Pancreas (tissue), 10 donors: ENCODE measurements around the gene PCDHGB7. TPM values are rescaled to one million over a fixed set of nuclear protein-coding genes. Genes with fewer than 3 reads are reported as not detected.
A peak's percentile ranks its signal among the peaks of the same experiment; 100 is the strongest.
"Not testable (repeated sequence)": the region's sequence is repeated elsewhere in the genome, so short reads cannot be mapped to it uniquely, and the experiment has no call there.

ENCODE experiments used
- ATAC-seq, 4 donors: fragments of 200-7000 bp; cut with Tn5 transposase; one replicate each; pipeline versions ENCODE4 v1.8.0 to v1.9.1; 2020; ENCODE audit warnings: mild to moderate bottlenecking in 4 of 4, moderate library complexity in 4 of 4
- DNase-seq, 6 donors: peaks; one replicate each; pipeline ENCODE4 v3.0.0-alpha.2; 2020
- FAIRE-seq: peaks from 2 replicates; lab custom pipeline; 2012; peaks lifted over from hg19 to GRCh38; lab: Jason Lieb, UNC
- H3K27ac ChIP-seq, 4 donors: fragments of 200-600 bp; sonication (generic); 1 replicate in 3 of 4; 2 replicates in 1 of 4; pipeline versions ENCODE4 v1.5.0 to v1.8.0; 2020
- H3K27me3 ChIP-seq, 4 donors: fragments of 200-600 bp; one replicate each; pipeline ENCODE4 v1.8.0; 2021
- H3K36me3 ChIP-seq, 3 donors: fragments of 200-600 bp; sonication (generic) in 1 of 3; one replicate each; pipeline versions ENCODE4 v1.5.0 to v1.8.0; 2020 to 2021
- H3K4me1 ChIP-seq, 3 donors: fragments of 200-600 bp; one replicate each; pipeline ENCODE4 v1.8.0; 2021
- H3K4me3 ChIP-seq, 4 donors: fragments of 200-600 bp; sonication (generic) in 2 of 4; one replicate each; pipeline versions ENCODE4 v1.5.0 to v1.8.0; 2020 to 2021
- H3K9me3 ChIP-seq, 4 donors: fragments of 200-600 bp; one replicate each; pipeline ENCODE4 v1.8.0; 2021
- CTCF ChIP-seq, 4 donors: fragments of 200-600 bp; sonication (generic) in 3 of 4; IDR thresholded peaks; one replicate each; pipeline versions ENCODE4 v1.5.0 to v1.8.0; 2021; ENCODE audit warnings: antibody characterized with exemption in 4 of 4
- WGBS, 2 donors: extraction: QIAGEN DNeasy Blood & Tissue Kit; methylation state at CpG; one replicate each; pipeline ENCODE4 v1.1.7; 2013; 5-methylcytosine and 5-hydroxymethylcytosine counted together
- intact Hi-C, 3 donors: fragments of 100-400 bp; cut with DNase I; formaldehyde crosslinking; loops; one replicate each; pipeline versions ENCODE4 v1.11.1 to v1.14.2; 2022
- polyA plus RNA-seq, 2 donors: library from polyadenylated mRNA; stranded (reverse); fragments of 200-250 nt; gene quantifications; one replicate each; pipeline ENCODE4 v1.2.3, GENCODE V29; 2013
- total RNA-seq, 6 donors: library from RNA; stranded (reverse); fragmentation: NEBNext Ultra II Directional in 4 of 6; extraction: Animal tissue kit (Norgen Biotek cat#: 25700) in 4 of 6; gene quantifications; one replicate each; pipeline versions ENCODE4 v1.2.1 to v1.2.4, GENCODE V29; 2021 to 2023
- donor health status: healthy with polysubstance abuse.
- donor health status: DM: no; HTN: no; CAD: no; lungs with moderate emphysema.
- donor health status: DM: no; HTN: no; CAD: no.
- donor health status: control.
- donor health status: control.
- donor health status: Bipolar disorder and iron deficiency.
- donor health status: DM: yes; HTN: yes; CAD: no.
- donor health status: DM: no; HTN: no; CAD: no.
- donor health status: DM: no; HTN: no; CAD: no.
- donor health status: DM: yes; HTN: yes; CAD: no.

The PCDHGB7 gene
- 1 to 10 TPM; 3.3 to 5.6 (median 3.9) TPM for total RNA-seq
- 1 to 10 TPM; 1.0 to 1.1 TPM for polyA plus RNA-seq

- H3K4me1 ChIP-seq, FAIRE-seq, H3K27ac ChIP-seq, H3K36me3 ChIP-seq, H3K27me3 ChIP-seq: not testable (repeated sequence)
- intact Hi-C loops: loop anchor here in 1 of 3 donors (10.0 kb wide), 1 partner anchor 107 kb away; no protein-coding TSS in a partner anchor
- peak in 4 of 6 donors; percentile 34 to 60 (median 56) for DNase-seq
- H3K4me3 ChIP-seq: peak within 1 kb of the TSS in 2 of 4 donors; percentile 15 to 31
- peak in 3 of 4 donors; percentile 20 to 41 (median 34) for TF ChIP-seq CTCF (IDR thresholded peaks at IDR 0.05)
- 8 to 10% methylated on average over 45 to 47 of the region's 47 CpGs for WGBS, 2 donors
- peak; percentile 80 to 95 (median 90) for ATAC-seq
- H3K9me3 ChIP-seq: peaks cover 0 to 52% (median 12%) of the 10 kb centered on the region in 4 donors
Observed at GRCh38 chr5:141417494-141418172, at the start of gene PCDHGB7. Gene PCDHGB7 (plus strand): TSS chr5:141417677. CDS start chr5:141417860, 183 bp downstream.

- WGBS, 2 donors: 16 to 20% methylated on average over 32 of the region's 32 CpGs
- H3K9me3 ChIP-seq: peaks cover 0 to 27% (median 4%) of the 10 kb centered on the region in 4 donors
- H3K36me3 ChIP-seq: no peaks in the 10 kb centered on the region
- no peak for FAIRE-seq
- peak within 1 kb of the TSS in 1 of 4 donors; percentile 27 for H3K4me3 ChIP-seq
- H3K27ac ChIP-seq: no peak within 1 kb of the TSS
- no peaks in the 10 kb centered on the region for H3K4me1 ChIP-seq
- H3K27me3 ChIP-seq: no peaks in the 10 kb centered on the region
- no peak for DNase-seq
- intact Hi-C loops: loop anchor here in 1 of 3 donors (10.0 kb wide), 1 partner anchor 55 kb away; the partner anchor contains the start of gene PCDHGA11
- TF ChIP-seq CTCF (IDR thresholded peaks at IDR 0.05): no peak
- peak in 3 of 4 donors; percentile 78 to 84 (median 79) for ATAC-seq
Observed at GRCh38 chr5:141369994-141370848, 47.3 kb upstream of the PCDHGB7 start, which contains the start of gene PCDHGB3. Gene PCDHGB3 (plus strand): TSS chr5:141370242. CDS start chr5:141370395, 153 bp downstream.

GRCh38 chr5:141371572-141372475 lies 45.7 kb upstream of the PCDHGB7 start:
- H3K4me1 ChIP-seq: no peaks in the 10 kb centered on the region
- FAIRE-seq: no peak
- H3K4me3 ChIP-seq: no peak overlapping the region
- no peaks in the 10 kb centered on the region for H3K27me3 ChIP-seq
- DNase-seq: no peak
- no peak overlapping the region for H3K27ac ChIP-seq
- no peak for TF ChIP-seq CTCF (IDR thresholded peaks at IDR 0.05)
- H3K9me3 ChIP-seq: peaks cover 0 to 27% (median 4%) of the 10 kb centered on the region in 4 donors
- intact Hi-C loops: no loop called here
- no peak for ATAC-seq
- 24% methylated on average over 67 to 69 of the region's 69 CpGs for WGBS, 2 donors
- no peaks in the 10 kb centered on the region for H3K36me3 ChIP-seq

GRCh38 chr5:141373673-141374317 lies 43.7 kb upstream of the PCDHGB7 start, which contains the start of gene PCDHGA6:
Gene PCDHGA6 (plus strand): TSS chr5:141373891. CDS start chr5:141374084, 193 bp downstream.
- Histone ChIP-seq H3K27ac (no peak within 1 kb of the TSS), H3K36me3 (no peaks in the 10 kb centered on the region), H3K4me1 (no peaks in the 10 kb centered on the region), H3K9me3 (peaks cover 0 to 27% (median 2%) of the 10 kb centered on the region in 4 donors), H3K4me3 (no peak within 1 kb of the TSS), H3K27me3 (no peaks in the 10 kb centered on the region)
- intact Hi-C loops: no loop called here
- FAIRE-seq (no peak), DNase-seq (no peak), ATAC-seq (peak in 1 of 4 donors; percentile 38)
- TF ChIP-seq CTCF (IDR thresholded peaks at IDR 0.05): peak in 1 of 4 donors; percentile 7
- 14 to 15% methylated on average over 27 of the region's 27 CpGs for WGBS, 2 donors
